Measurements from ENCODE around the gene PAFAH1B2.
"Not testable (repeated sequence)": the region's sequence is repeated elsewhere in the genome, so short reads cannot be mapped to it uniquely, and the experiment has no call there.

The PAFAH1B2 gene, protein sequence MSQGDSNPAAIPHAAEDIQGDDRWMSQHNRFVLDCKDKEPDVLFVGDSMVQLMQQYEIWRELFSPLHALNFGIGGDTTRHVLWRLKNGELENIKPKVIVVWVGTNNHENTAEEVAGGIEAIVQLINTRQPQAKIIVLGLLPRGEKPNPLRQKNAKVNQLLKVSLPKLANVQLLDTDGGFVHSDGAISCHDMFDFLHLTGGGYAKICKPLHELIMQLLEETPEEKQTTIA

DNA sequence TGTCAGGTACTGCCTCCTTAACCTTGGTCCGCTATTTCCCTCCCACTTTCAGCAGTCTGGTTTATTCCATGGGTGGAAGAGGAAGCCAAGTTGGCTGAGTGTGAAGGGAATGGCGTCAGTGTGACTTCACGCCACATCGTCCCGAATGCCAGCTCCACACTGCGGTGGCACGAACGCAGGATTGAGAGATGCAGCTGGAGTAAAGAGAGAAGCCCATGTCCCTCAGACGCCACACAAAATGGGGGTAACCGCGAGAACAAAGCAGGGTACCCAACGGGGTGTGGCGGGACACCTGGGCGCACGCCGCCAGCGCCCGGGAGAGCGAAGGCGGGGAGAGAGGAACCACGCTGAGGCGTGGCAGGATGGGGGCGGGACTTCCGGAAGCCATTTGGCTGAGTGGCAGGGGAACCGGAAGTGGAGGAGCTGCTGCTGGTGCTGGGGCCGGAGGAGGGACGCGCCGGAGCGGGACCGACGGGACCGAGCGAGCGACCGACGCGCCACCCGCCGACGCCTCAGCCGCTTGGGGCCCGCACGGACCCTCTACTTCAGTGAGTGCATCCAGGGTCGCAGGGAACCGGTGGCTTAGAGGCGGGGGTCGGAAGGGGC, at the start of gene PAFAH1B2:
Gene PAFAH1B2, plus strand, starts transcription at position 417 of the 606 bp plus-strand sequence. CDS start 8,161 bp downstream, outside the sequence.
- peak; percentile 98 for DNase-seq

DNA sequence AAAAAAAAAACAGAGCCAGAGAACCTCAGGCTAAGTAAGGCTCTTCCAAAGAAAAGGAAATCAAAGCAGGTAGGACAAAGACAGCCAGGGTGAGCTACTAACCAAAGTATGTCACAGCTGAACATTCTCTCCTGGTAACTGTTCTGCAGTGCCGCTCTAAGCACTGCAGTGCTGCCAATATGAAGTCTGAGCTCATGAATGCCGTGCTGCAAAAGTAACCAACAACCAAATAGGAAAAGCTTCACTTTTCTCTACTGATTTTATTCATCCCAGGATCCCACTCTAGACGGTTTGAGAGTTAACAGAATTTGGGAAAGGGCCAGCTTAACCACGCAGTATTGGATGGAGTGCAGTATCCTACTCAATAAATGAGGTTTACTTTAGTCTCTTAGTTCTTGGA, 49.3 kb upstream of the PAFAH1B2 start:
- no peak for DNase-seq

DNA sequence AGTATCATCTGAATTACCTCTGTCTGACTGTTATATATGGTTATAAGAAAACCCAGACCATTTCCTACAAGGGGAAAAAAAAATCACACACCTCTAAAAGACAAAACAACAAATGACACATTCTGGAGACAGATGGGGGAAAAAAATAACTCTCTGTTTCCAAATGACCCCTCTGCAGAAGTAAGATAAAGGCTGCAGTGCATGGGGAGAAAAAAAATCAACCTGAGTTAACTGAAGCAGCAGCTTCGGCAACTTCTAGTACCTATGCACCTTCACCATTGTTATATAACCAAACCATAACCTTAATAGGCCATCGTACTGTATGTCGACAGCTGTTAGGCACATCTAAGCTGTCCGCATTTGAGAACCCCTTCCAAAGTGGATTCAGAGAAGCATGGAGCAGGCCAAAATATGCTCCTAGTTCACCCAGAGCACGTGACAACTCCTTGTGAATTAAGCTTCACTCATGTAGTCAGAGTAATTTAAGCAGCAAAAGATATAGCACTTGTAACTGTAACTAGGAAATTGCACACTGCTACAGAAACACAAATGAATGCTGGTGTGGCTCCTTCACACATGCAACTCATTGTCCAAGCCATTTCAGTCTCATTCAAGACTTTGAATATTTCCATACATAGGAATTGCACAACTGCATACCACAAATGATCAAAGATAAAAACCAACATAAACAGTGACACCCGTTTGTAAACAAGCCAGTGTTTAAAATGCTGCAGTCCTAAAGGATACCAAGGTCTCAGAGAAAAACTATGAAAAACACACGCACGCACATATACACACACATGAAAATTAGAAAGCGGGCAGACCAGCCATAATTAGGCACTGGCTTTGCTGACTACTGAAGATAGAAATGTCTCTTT, 48.6 kb upstream of the PAFAH1B2 start:
- DNase-seq = no peak

DNA sequence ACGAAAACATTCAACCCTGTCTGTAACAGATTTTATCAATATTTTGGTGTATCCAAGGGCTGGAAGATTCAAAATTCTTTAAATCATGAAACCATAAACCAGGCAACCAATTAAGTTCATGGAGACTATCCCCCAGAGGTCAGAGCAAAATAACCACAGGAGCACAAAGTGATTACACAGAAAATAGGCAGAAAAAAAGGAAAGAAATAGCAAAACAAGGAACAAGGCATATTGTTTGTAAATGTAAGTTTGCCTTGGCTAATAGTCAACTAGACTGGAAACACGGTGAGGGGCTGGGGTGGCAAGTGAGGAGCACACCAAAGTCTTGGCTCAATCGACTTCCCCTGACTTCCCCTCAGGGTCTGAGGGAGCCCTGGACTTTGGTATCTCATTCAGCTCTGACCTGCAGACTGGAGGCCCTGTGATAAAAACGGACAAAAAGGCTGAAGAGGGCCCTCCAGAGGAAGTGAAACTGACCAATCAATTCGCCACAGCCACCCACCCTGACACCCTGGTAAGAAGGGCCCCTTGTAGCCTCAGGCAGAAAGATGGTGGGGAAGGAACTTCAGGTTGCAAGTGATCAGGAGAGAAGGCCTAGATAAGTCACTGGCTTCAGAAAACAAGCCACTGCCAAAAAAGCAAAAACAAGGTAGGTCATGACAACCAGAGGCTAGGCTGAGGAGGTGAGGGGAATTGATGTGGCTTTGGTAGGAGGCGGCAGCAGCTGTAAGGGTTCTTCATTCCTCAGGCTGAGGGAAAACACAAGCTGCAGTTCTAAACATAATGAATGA, 47.7 kb upstream of the PAFAH1B2 start:
- peak; percentile 43 for DNase-seq

DNA sequence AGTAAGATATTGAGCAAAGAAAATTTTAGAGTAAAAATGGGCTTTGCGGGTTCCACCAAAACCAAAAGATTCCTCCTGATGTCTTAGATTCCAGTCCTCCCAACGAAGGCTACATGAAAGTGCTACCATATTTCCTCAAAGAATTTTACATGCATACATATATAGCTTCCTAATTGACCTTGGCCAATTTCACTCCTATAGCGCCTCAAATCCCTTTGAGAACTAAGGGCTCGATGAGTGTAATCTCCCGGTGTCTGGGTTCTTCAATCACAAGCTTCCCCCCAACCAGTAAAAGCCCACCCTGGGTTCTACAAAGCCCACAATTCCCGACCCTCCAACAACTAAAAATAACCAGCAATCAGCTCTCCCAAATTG, 47.1 kb upstream of the PAFAH1B2 start:
- no peak for DNase-seq

DNA sequence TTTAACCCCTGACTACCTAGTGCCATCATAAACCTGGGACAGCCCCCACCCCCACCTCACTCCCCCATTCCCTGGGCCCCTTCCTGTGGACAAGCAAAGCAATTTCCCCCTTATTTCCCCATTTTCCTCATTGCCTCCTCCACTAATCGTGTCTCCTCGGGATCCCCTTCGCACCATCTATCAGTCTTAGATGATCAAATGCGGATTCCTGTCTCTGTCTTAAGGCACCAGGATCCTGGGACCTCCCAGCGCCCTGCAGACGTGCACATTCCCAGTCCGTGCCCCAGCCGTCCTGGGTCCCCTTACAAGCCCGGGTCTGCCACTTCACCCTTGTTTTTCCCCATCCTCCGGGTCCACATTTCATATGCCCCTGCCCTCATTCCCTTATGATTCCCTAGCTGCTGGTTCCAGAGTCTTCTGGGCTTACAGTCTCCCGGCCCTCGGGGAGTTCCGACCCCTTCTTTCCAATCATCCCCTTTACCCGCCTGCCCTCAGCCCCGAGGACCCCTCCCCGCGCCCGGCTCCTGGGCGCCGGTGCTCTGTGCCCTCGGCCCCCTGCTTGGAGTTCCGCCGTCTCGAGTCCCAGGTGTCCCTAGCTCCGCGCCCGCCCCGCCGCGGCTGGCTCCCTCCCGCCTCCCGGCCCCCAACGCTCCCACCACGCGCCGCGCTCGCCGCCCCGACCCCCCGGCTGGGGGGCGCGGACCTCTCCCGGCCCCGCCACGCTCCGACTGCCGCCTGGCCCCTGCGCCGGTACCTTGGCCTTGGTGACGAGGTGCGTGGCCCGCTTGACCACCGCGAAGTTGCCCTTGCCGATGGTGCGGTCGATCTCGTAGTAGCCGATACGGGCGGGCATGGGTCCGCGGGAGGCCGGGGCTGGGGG, 46.5 kb upstream of the PAFAH1B2 start:
- DNase-seq = peak; percentile 48

DNA sequence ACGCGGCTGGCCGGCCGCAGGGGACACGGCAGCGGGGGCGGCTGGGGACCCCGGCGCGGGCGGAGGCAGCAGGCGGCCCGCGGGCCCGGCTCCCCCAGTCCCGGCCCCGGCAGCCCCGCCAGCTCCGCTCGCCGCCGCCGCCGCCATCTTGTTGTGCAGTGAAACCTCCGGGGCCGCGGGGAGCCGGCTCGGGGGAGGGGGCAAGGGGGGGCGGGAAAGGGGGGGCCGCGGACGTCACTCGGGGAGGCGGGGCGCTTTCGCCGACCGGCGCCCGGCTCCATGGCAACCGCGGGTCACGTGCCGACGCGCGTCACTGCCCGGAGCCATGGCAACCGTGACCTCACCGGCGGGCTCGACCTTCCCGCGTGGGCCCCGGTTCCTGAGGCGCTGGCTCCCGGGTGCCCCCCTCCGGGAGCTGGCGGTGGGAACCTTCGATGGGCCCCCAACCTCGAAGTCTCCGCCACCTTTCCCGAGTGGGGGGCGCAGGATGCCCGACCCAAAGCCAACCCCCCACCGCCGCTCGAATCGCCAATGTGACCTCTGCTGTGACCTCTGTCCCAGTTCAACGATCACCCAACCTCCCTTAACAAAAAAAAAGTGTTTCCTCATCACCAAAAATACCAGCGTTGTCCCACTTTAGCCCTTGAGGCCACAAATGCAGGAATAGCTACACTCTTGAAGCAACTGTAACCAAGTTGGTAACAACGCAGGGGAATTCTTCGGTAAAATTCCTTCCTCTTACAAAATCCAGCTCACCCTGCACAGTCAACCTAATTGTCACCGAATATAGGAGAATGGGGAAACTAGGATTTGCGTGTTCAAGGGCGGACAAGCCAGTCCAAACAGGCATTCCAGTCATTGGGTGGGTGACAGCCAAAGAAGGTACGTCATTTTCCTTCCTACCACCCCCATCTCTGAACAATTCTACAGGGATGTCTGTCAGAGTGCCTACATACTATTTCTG, 45.5 kb upstream of the PAFAH1B2 start, which contains the start of gene SIK3:
Gene SIK3, minus strand, starts transcription at position 160 of the 964 bp plus-strand sequence. Its CDS starts 13 bp downstream, at position 147.
- DNase-seq = peak; percentile 92

DNA sequence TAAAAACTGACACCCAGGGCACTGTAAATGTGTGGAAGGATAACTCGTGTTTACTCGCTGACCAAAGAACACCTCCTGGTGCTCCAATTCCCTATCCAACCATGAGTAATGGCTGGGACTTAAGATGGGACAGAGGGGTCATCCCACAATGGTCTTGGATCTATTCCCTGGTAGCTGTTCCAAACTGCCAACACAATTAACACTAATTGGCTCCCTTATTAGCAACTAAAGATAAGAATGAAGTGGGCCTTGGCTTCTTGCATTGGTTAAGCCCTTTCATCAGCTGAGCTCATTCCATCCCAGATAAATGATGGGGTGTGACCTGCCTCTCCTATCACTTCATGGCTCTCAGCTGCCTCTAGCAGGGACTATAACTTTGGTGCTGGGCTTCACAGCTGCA, 44.4 kb upstream of the PAFAH1B2 start:
- DNase-seq = no peak

DNA sequence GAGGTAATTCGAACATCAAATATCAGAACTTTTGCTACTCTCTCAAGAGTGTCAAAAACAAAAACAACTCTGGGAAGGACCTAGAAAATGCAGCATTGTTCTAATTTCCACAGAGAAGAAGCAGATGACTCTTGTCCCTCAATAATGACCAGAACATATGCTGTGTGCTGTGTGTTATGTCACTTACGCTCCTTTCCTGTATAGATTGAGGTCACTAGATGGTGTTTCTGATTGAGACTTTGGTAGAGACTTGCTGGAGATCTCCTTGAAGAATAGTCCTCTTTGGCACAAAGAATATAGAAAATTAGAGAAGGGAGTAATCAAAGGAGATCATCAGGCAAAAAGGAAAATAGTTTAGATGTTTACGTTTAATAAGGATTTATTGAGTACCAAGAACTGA, 43.5 kb upstream of the PAFAH1B2 start:
- DNase-seq = no peak

DNA sequence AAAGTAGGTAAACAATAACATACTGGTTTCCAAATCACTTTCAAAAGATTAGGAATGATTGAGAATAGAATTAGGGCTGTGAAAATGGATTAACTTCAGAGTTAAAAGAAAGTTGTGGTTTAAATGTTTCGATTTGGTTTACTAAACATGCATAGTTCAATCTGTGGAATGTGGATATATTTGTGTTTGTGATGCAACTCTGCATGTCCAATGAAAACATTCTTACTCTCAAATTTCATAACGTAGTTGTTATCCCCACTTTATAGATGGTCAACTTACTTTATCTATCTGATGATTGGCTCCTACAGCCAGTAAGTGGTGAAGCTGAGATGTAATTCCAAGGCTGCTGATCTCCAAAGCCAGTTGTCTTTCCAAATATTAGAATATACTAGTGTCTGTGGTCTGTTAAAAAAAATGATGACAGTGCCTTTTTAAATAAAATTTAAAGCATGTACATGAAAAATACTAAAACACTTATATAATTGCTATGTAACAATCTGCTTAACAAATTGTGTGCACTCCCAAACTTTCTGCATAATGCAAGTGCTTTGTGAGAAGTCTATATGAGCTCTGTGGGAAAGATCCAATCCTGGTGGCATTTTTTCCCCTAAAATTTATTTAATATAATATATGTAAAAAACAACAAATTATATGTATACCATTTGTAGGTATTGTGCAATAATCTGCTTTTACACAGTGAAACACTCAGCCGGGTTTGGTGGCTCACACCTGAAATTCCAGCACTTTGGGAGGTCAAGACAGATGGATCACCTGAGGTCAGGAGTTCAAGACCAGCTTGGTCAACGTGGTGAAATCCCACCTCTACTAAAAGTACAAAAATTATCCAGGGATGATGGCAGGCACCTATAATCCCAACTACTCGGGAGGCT, 36.1 kb upstream of the PAFAH1B2 start:
- no peak for DNase-seq

DNA sequence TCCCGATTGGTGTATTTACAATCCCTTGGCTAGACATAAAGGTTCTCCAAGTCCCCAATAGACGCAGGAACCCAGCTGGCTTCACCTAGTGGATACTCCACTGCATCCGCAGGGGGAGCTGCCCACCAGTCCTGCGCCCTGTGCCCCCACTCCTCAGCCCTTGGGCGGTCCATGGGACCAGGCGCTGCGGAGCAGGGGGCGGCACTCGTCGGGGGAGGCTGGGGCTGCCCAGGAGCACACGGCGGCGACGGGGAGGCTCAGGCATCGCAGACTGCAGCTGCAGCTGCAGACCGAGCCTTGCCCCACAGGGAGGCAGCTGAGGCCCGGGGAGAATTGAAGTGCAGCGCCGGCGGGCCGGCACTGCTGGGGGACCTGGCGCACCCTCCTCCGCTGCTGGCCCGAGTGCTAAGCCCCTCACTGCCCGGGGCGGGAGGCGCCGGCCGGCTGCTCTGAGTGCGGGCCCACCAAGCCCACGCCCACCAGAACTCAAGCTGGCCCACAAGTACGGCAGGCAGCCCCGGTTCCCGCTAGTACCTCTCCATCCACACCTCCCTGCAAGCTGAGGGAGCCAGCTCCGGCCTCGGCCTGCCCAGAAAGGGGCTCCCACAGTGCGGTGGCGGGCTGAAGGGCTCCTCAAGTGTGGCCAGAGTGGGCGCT, 33.7 kb upstream of the PAFAH1B2 start:
- DNase-seq = no peak

DNA sequence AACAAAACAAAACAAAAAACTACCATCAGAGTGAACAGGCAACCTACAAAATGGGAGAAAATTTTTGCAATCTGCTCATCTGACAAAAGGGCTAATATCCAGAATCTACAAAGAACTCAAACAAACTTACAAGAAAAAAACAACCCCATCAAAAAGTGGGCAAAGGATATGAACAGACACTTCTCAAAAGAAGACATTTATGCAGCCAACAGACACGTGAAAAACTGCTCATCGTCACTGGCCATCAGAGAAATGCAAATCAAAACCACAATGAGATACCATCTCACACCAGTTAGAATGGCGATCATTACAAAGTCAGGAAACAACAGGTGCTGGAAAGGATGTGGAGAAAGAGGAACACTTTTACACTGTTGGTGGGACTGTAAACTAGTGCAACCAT, 31.6 kb upstream of the PAFAH1B2 start:
- DNase-seq = not testable (repeated sequence)

DNA sequence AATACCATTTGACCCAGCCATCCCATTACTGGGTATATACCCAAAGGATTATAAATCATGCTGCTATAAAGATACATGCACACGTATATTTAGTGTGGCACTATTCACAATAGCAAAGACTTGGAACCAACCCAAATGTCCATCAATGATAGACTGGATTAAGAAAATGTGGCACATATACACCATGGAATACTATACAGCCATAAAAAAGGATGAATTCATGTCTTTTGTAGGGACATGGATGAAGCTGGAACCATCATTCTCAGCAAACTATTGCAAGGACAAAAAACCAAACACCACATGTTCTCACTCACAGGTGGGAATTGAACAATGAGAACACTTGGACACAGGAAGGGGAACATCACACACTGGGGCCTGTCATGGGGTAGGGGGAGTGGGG, 31.1 kb upstream of the PAFAH1B2 start:
- not testable (repeated sequence) for DNase-seq

DNA sequence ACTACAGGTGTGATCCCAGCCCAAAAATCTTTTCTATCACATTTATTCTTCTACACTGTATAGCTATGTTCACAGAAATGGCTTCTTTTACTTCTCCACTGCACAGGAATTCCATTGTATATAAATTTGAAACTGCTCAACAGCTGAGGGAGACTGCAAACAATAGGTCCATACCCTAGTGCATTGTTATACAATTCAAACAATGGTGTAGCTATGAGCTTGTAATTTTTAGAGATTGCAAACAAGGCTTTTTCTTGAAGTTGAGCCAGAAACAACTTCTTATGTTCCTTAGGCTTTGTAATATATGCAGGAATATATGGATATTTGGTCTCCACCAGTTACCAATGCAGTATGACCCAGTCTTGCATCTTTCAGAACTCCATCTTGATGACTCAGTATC, 26.4 kb upstream of the PAFAH1B2 start:
- DNase-seq = no peak

DNA sequence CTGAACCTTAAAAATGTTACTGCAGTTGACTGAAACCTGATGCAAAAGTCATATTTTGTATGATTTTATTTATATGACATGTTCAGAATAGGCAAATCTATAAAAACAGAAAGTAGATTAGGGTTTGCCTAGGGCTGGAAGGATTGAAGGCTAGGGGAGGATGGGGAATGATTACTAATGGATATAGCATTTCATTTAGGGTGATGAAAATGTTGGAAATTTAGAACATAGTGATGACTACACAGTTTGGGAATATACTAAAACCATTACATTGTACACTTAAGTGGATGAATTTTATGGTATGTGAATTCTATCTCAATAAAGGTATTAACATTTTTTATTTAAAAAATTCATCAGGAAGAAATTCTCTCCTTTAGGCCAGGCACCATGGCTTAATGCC, 22.9 kb upstream of the PAFAH1B2 start:
- no peak for DNase-seq

DNA sequence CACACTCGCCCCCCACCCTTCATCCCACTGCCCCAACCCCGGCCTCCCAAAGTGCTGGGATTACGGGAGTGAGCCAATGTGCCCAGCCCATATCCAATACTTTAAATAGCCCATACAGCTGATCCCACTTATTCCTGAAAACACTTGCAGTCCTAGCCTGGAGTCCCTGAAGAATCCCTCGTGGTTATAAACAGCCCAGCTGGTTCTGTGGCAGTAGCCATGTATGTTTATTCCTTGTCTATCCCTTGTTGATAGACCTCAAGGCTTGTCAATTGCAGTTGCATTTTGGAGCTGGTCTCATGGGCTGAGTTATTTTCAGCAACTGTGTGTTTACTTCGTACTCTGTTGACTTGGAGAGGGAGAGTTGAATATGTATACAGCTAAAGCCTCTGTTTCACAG, 21.5 kb upstream of the PAFAH1B2 start:
- DNase-seq = no peak

DNA sequence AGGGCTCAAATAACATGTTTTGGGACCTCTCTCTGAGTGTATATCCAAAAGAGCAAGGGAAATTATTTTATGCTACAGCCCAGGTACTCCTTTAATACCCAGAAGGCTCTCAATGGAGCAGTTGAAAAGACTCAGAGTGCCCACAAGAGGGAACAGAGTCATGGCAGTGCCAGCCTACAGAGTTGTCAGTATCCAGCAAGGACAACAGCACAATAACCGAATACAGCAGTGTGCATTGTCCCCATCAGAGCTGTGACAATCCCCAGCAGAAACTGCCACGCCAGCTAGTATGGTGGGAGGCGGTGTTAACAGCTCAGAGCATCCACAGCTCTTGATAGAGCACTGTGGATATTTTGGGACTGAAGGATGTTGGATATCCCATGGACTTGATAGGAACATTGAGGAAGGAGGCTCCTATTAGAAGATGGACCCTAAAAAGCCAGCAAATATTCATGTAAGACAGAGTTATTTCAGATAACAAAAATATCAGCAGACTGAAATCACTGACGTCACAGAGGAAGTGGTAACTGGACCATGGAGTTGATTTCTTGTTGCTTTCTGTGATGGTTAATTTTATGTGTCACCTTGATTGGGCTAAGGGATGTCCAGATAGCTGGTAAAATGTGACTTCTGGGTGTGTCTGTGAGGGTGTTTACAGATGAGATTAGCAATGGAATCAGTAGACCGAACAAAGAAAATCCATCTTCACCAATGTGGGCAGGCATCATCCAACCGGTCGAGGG, 17.7 kb upstream of the PAFAH1B2 start:
- no peak for DNase-seq

DNA sequence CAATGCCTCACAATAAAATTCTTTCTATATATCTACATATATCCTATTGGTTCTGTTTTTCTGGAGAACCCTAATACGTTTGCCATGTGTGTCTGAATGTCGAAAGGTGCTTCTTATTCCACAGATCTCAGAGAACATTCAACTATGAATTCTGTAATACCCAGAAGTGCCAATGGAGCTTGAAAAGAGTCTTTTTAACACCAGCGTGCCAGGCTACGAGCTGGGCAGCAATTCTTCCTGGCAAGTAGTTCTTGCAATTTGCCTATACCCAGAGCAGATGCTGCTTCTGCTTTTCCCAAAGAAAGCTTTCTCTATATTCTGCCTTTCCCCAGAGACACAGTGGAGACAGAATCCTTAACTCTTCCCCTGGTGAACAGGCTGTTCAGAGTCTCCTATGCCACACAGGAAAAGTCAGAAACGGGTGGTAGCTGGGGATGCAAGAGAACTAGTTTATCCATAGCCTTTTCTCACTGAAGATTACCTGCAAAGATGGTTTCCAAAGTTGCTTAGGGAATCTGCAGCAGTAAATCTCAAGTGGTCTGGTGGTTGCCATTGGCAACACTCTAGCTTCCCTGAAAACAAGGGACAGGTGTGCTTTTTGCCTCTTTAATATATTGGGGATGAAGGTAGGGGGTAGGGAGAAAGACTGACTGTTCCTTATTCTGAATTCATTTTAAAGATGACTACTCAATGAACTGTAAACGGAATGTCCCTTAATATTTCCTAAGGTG, 16.8 kb upstream of the PAFAH1B2 start:
- no peak for DNase-seq
